ENCODE measurements around the gene RRAGC. TPM values are rescaled to one million over a fixed set of nuclear protein-coding genes. Genes with fewer than 3 reads are reported as not detected.

The RRAGC gene
- total RNA-seq, 1 donor from 2014 or later: 13.3 TPM

Other genes starting within 250 kb of the RRAGC start
- 6.0 and 6.3 TPM in 2 replicates for gene MYCBP, start 13.6 kb upstream of the RRAGC start, total RNA-seq
- gene GJA9, start 21.8 kb upstream of the RRAGC start, total RNA-seq: not detected in 2 replicates
- gene RHBDL2, start 82.1 kb upstream of the RRAGC start, total RNA-seq: not detected in 2 replicates
- gene AKIRIN1, start 131.5 kb upstream of the RRAGC start, total RNA-seq: 35.3 and 40.1 TPM in 2 replicates
- gene NDUFS5, start 166.6 kb upstream of the RRAGC start, total RNA-seq: 419 and 482 TPM in 2 replicates

Data from lung microvascular endothelial cell (primary cell).